Stomach (tissue), 4 donors: Measurements from ENCODE around the gene SPEN.

Experiments used
- POLR2A ChIP-seq, 4 donors: fragments of 450-650 bp; IDR thresholded peaks; one replicate each; pipeline ENCODE4 v1.6.1; 2016; ENCODE audit warnings: antibody characterized with exemption in 4 of 4, control low read depth in 2 of 4, mild to moderate bottlenecking in 1 of 4, moderate library complexity in 1 of 4
- TF ChIP-seq, protein P1 (sequence below), 7 experiments: fragments of 450-650 bp in 4 of 7; fragments of 200-600 bp in 3 of 7; sonication (generic) in 3 of 7; IDR thresholded peaks; one replicate each; pipeline ENCODE4 v1.5.1; 2016 to 2019; ENCODE audit warnings: antibody characterized with exemption in 7 of 7, control low read depth in 2 of 7, mild to moderate bottlenecking in 1 of 7

DNA sequence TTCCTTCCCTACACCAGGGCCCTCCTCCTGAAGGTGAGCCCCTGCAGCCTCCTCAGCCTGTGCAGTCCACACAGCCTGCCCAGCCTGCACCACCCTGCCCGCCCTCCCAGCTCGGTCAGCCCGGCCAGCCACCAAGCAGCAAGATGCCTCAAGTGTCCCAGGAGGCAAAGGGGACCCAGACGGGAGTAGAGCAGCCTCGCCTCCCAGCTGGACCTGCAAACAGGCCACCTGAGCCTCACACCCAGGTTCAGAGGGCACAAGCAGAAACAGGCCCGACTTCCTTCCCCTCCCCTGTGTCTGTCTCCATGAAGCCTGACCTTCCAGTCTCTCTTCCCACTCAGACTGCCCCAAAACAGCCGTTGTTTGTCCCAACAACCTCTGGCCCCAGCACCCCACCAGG, 89.6 kb downstream of the SPEN start:
- no peak for TF ChIP-seq POLR2A (IDR thresholded peaks at IDR 0.05)
- TF ChIP-seq, protein P1, sequence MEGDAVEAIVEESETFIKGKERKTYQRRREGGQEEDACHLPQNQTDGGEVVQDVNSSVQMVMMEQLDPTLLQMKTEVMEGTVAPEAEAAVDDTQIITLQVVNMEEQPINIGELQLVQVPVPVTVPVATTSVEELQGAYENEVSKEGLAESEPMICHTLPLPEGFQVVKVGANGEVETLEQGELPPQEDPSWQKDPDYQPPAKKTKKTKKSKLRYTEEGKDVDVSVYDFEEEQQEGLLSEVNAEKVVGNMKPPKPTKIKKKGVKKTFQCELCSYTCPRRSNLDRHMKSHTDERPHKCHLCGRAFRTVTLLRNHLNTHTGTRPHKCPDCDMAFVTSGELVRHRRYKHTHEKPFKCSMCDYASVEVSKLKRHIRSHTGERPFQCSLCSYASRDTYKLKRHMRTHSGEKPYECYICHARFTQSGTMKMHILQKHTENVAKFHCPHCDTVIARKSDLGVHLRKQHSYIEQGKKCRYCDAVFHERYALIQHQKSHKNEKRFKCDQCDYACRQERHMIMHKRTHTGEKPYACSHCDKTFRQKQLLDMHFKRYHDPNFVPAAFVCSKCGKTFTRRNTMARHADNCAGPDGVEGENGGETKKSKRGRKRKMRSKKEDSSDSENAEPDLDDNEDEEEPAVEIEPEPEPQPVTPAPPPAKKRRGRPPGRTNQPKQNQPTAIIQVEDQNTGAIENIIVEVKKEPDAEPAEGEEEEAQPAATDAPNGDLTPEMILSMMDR (IDR thresholded peaks at IDR 0.05), result no peak
